Measurements from ENCODE around the gene SCN10A.

DNA sequence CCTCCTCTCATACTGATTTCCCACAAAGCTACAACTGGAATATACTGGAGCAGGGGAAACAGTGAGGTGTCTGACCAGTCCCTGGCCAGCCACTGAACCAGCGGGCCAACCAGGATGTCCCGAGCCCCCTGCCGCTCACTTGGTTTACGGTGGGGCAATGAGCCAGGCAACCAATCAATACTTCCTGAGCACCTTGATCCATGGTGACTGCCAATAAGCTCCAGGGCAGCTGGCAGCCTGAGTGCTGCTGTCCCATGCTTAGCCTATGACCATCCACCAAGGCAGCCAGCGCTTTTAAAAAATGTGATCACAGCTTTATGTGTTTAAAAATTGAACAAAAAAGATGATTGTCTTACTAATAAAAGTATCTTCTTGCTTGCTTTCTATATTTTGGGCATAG is 4.2 kb downstream of the SCN10A start:
- TF ChIP-seq, protein P1, sequence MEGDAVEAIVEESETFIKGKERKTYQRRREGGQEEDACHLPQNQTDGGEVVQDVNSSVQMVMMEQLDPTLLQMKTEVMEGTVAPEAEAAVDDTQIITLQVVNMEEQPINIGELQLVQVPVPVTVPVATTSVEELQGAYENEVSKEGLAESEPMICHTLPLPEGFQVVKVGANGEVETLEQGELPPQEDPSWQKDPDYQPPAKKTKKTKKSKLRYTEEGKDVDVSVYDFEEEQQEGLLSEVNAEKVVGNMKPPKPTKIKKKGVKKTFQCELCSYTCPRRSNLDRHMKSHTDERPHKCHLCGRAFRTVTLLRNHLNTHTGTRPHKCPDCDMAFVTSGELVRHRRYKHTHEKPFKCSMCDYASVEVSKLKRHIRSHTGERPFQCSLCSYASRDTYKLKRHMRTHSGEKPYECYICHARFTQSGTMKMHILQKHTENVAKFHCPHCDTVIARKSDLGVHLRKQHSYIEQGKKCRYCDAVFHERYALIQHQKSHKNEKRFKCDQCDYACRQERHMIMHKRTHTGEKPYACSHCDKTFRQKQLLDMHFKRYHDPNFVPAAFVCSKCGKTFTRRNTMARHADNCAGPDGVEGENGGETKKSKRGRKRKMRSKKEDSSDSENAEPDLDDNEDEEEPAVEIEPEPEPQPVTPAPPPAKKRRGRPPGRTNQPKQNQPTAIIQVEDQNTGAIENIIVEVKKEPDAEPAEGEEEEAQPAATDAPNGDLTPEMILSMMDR (IDR thresholded peaks at IDR 0.05) = no peak
- no peak for TF ChIP-seq POLR2A (IDR thresholded peaks at IDR 0.05)

Measured in esophagus squamous epithelium (tissue), 4 donors.